ENCODE measurements around the gene MYBBP1A. TPM values are rescaled to one million over a fixed set of nuclear protein-coding genes. Genes with fewer than 3 reads are reported as not detected.

The MYBBP1A gene, protein sequence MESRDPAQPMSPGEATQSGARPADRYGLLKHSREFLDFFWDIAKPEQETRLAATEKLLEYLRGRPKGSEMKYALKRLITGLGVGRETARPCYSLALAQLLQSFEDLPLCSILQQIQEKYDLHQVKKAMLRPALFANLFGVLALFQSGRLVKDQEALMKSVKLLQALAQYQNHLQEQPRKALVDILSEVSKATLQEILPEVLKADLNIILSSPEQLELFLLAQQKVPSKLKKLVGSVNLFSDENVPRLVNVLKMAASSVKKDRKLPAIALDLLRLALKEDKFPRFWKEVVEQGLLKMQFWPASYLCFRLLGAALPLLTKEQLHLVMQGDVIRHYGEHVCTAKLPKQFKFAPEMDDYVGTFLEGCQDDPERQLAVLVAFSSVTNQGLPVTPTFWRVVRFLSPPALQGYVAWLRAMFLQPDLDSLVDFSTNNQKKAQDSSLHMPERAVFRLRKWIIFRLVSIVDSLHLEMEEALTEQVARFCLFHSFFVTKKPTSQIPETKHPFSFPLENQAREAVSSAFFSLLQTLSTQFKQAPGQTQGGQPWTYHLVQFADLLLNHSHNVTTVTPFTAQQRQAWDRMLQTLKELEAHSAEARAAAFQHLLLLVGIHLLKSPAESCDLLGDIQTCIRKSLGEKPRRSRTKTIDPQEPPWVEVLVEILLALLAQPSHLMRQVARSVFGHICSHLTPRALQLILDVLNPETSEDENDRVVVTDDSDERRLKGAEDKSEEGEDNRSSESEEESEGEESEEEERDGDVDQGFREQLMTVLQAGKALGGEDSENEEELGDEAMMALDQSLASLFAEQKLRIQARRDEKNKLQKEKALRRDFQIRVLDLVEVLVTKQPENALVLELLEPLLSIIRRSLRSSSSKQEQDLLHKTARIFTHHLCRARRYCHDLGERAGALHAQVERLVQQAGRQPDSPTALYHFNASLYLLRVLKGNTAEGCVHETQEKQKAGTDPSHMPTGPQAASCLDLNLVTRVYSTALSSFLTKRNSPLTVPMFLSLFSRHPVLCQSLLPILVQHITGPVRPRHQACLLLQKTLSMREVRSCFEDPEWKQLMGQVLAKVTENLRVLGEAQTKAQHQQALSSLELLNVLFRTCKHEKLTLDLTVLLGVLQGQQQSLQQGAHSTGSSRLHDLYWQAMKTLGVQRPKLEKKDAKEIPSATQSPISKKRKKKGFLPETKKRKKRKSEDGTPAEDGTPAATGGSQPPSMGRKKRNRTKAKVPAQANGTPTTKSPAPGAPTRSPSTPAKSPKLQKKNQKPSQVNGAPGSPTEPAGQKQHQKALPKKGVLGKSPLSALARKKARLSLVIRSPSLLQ (N-terminal part only)
- total RNA-seq, result 19.0 and 26.3 TPM in 2 replicates

DNA sequence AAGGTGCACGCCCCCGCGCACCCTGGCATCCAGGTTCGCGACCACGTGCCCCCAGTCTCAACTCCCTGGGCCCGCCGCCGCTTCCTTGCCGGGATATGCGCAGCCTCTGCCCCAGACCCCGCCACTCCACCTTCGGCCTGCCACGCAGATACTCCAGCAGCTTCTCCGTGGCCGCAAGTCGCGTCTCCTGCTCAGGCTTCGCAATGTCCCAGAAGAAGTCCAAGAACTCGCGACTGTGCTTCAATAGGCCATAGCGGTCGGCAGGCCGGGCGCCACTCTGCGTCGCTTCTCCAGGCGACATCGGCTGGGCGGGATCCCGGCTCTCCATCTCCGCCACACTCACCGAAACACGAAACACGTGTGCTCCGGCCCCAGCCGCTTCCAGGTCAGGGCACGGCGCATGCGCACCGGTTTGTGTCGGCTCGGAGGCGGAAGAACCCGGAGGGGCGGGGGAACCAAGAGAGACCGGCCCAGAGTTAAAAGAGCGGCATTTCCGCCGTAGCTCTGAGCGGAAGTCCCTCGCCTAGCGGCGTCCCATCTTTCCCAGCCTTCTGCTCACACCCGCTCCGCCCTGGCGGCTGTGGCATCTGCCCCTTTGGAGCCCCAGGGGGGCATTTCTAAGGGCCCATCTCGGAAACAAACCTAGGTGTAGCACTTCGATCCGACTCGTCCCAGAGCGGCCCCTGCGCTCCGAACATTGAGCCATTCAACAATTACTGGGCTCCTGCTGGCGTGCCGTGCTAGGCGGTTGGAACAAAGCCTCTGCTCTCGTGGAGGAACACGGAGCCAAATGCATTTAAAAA is at the start of gene MYBBP1A:
Gene MYBBP1A, minus strand, starts transcription at position 388 of the 803 bp plus-strand sequence. Its CDS starts 60 bp downstream, at position 328.

DNA sequence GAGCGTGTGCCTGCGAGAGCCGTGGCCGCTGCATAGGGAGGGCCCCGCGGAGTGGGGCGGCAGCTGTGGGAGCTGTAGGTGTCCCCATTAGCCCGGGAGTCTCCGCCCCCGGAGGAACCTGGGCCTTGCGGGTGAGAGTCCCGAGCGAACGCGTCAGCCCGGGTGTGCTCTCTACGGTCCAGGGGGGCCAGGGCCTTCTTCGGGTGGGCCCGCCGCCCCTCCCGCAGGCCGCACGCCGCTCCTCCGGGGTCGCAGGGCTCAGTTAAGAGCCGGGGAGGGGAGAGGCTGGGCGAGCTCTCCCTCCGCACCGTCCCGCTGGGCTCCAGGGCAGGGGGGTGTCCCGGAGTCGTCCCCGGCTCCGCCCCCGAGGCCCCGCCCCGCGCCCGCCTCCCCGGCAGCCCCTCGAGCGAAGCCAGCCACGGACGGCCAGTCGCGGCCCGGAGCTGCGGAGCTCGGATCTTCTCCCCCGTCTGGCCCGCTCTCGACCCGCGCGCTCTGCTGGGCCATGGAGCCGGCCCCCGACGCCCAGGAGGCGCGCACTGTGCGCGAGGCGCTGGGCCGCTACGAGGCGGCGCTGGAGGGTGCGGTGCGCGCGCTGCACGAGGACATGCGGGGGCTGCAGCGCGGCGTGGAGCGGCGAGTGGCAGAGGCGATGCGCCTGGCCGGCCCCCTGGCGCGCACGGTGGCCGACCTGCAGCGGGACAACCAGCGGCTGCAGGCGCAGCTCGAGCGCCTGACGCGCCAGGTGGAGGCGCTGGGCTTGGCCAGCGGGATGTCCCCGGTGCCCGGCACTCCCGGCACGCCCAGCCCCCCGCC is 29.1 kb upstream of the MYBBP1A start, which contains the start of gene SMTNL2:
Gene SMTNL2, plus strand, starts transcription at position 429 of the 816 bp plus-strand sequence. Its CDS starts 77 bp downstream, at position 506.

DNA sequence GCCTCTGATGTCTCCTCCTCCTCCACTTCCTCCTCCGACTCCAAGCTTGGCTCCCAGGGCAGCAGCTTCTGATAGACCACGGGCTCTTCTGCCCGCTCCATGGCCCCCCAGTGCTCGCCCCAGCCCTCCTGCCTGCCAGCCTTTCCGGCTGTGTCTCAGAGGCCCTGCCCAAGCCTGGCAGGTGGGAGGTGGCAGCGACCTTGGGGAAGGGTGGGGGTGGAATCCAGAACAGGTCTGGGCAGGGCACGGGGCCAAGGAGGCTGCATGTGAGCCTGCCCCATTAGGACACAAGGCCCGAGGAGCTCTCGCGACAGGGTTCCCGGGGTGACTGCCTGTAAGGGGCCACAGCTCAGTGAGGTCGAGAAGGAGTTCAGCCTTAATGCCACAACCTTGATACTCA is 5.2 kb upstream of the MYBBP1A start, which contains the start of gene GGT6:
Gene GGT6, minus strand, starts transcription at position 157 of the 400 bp plus-strand sequence. Its CDS starts 56 bp downstream, at position 101.

DNA sequence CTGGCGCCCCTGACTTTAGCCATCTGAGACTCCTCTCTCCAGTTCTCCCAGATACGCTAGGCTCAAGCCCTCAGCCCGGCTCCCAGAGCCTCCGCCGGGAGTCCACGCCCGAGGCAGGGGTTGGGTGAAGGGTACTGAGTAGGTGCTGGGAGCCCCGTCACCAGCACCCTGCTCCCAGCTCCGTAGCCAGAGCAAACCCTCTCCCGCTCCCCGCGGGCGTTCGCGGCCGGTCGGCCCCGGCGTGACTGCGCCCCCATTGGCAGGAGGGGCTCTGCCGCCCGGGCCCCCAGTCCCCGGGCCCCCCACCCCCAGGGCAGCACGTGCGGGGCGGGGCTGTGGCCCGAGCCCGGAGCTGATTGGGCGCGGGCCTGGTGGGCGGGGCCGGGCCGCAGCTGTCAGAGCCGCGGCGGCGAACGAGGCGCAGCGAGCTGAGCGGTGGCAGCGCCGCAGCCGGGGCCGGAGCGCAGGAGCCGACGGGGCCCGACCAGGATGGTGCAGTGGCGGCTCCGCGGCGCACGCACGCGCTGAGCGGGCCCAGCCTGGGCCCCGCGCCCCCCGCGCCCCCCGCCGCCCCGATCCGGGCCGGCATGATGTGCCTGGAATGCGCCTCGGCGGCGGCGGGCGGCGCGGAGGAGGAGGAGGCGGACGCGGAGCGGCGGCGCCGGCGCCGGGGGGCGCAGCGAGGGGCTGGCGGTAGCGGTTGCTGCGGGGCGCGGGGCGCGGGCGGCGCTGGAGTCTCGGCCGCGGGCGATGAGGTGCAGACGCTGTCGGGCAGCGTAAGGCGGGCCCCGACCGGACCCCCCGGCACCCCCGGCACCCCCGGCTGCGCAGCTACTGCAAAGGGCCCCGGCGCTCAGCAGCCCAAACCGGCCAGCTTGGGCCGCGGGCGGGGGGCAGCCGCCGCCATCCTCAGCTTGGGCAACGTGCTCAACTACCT is 56.5 kb downstream of the MYBBP1A start, which contains the start of gene SPNS2:
Gene SPNS2, plus strand, starts transcription at position 421 of the 937 bp plus-strand sequence. Its CDS starts 167 bp downstream, at position 588.

Other genes with a start within 250 kb of the MYBBP1A start
- gene UBE2G1, start 188.7 kb downstream of the MYBBP1A start, total RNA-seq, result 33.9 and 37.3 TPM in 2 replicates
- gene SPNS3, start 121.4 kb downstream of the MYBBP1A start, total RNA-seq, result 0.11 and 0.52 TPM in 2 replicates
- 46.9 and 59.2 TPM in 2 replicates for gene SPNS2, start 56.5 kb downstream of the MYBBP1A start, total RNA-seq
- not detected in 2 replicates for gene GGT6, start 5.2 kb upstream of the MYBBP1A start, total RNA-seq
- gene SMTNL2, start 29.1 kb upstream of the MYBBP1A start, total RNA-seq, result not detected in 2 replicates
- not detected in 2 replicates for gene ALOX15, start 86.3 kb upstream of the MYBBP1A start, total RNA-seq
- gene PELP1, start 148.8 kb upstream of the MYBBP1A start, total RNA-seq, result 7.7 and 10.3 TPM in 2 replicates
- gene ARRB2, start 155.2 kb upstream of the MYBBP1A start, total RNA-seq, result 7.5 and 9.0 TPM in 2 replicates
- gene MED11, start 176.0 kb upstream of the MYBBP1A start, total RNA-seq, result 9.5 and 11.9 TPM in 2 replicates
- gene ZMYND15, start 184.4 kb upstream of the MYBBP1A start, total RNA-seq, result under 0.01 and 0.11 TPM in 2 replicates
- 0.54 and 0.77 TPM in 2 replicates for gene CXCL16, start 184.5 kb upstream of the MYBBP1A start, total RNA-seq
- gene TM4SF5, start 216.5 kb upstream of the MYBBP1A start, total RNA-seq, result not detected in 2 replicates
- 0.22 and 0.95 TPM in 2 replicates for gene VMO1, start 231.0 kb upstream of the MYBBP1A start, total RNA-seq
- gene GLTPD2, start 233.6 kb upstream of the MYBBP1A start, total RNA-seq, result not detected in 2 replicates
- 164 and 200 TPM in 2 replicates for gene PSMB6, start 240.8 kb upstream of the MYBBP1A start, total RNA-seq

Measured in dermis lymphatic vessel endothelial cell (primary cell).